ENCODE measurements around the gene SERINC2. TPM values are rescaled to one million over a fixed set of nuclear protein-coding genes. Genes with fewer than 3 reads are reported as not detected.

The SERINC2 gene
- total and polyA plus RNA-seq, 10 of the 15 experiments (the other 5 are each of a cell fraction or from before 2014, with no cell fraction given) = 0.02 to 9.4 (median 0.50) TPM

- TF ChIP-seq, protein P1, sequence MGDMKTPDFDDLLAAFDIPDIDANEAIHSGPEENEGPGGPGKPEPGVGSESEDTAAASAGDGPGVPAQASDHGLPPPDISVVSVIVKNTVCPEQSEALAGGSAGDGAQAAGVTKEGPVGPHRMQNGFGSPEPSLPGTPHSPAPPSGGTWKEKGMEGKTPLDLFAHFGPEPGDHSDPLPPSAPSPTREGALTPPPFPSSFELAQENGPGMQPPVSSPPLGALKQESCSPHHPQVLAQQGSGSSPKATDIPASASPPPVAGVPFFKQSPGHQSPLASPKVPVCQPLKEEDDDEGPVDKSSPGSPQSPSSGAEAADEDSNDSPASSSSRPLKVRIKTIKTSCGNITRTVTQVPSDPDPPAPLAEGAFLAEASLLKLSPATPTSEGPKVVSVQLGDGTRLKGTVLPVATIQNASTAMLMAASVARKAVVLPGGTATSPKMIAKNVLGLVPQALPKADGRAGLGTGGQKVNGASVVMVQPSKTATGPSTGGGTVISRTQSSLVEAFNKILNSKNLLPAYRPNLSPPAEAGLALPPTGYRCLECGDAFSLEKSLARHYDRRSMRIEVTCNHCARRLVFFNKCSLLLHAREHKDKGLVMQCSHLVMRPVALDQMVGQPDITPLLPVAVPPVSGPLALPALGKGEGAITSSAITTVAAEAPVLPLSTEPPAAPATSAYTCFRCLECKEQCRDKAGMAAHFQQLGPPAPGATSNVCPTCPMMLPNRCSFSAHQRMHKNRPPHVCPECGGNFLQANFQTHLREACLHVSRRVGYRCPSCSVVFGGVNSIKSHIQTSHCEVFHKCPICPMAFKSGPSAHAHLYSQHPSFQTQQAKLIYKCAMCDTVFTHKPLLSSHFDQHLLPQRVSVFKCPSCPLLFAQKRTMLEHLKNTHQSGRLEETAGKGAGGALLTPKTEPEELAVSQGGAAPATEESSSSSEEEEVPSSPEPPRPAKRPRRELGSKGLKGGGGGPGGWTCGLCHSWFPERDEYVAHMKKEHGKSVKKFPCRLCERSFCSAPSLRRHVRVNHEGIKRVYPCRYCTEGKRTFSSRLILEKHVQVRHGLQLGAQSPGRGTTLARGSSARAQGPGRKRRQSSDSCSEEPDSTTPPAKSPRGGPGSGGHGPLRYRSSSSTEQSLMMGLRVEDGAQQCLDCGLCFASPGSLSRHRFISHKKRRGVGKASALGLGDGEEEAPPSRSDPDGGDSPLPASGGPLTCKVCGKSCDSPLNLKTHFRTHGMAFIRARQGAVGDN (IDR thresholded peaks at IDR 0.05) = no peak
- TF ChIP-seq, protein P2, sequence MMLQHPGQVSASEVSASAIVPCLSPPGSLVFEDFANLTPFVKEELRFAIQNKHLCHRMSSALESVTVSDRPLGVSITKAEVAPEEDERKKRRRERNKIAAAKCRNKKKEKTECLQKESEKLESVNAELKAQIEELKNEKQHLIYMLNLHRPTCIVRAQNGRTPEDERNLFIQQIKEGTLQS (IDR thresholded peaks at IDR 0.05; ENCODE audit: borderline replicate concordance, extremely low read depth, low read depth, low read length) = no peak
Measured at GRCh38 chr1:31380181-31380580, 32.8 kb upstream of the SERINC2 start (continued).

DNA sequence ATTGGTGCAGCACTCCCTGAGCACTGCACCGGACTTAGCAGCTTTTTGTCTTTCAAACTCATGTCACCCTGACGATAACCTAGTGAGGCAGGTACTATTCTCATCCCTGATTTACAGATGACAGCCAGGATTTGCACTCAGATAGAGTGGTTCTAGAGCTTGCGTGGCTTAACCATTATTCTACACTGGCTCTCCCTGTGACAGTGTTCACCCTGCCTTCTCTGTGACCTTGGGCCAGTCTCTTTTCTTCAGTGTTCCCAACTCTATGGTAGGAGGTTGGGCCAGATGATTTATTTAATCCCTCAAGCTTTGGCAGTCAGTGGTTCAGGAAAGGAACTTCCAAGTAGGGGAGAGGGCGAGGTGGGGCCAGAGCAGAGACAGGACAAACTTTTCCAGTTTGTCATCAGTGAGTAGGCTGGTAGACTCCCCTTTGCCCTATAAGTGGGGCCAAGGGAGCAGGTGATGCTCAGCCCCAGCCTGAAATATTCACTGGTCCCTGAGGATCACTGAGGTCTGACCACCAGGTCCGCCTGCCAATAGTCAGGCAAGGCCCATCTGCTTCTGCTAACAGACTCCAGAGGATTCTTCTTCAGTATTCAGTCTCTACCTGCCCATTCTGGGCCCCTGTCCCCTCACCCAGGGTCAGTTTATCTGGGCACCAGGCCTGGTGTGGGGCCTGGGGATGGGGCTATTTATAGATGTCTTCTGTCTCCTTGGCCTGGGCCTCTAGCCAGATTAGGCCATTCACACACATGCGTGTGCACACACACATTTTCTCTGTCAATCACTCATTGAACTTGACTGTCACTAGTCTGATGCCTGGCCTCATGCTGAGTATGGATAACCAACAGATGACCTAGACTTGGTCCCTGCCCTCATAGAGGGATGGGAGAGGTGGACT lies 31.4 kb upstream of the SERINC2 start:
- RAD21 ChIA-PET (ENCODE audit: unreplicated experiment) = no interaction called here
- H3K4me1 ChIP-seq (ENCODE audit: control insufficient read depth, insufficient read depth, low read length) = no peaks in the 10 kb centered on the region
- H3K9me3 ChIP-seq (replicated peaks; ENCODE audit: control insufficient read depth, insufficient read depth, low read length) = no peaks in the 10 kb centered on the region
- H2AFZ ChIP-seq (ENCODE audit: control insufficient read depth, low read depth, low read length) = no peak overlapping the region
- no peak overlapping the region for H3K4me2 ChIP-seq (ENCODE audit: control insufficient read depth, insufficient read depth)
- POLR2A ChIA-PET = no interaction called here
- in situ Hi-C loops (cut with MboI) (no loop called here), intact Hi-C loops (cut with micrococcal nuclease; ENCODE audit: unreplicated experiment) (no loop called here)
- no peak overlapping the region for H3K27ac ChIP-seq (ENCODE audit: control insufficient read depth, insufficient read depth)
- BruUV-seq (replicated peaks) = no TSS peak
- CTCF ChIA-PET = no interaction called here
- H3K9ac ChIP-seq (ENCODE audit: control insufficient read depth, insufficient read depth, low read length) = no peak overlapping the region
- ATAC-seq = no peak
- no peak overlapping the region for H3K4me3 ChIP-seq
- no peak for DNase-seq (ENCODE audit: low read depth, low spot score)
- H3K36me3 ChIP-seq (ENCODE audit: control insufficient read depth in 2 of 2, insufficient read depth in 2 of 2, low read length in 1 of 2) = no peaks in the 10 kb centered on the region
- FAIRE-seq = no peak
- H3K27me3 ChIP-seq (replicated peaks in 1 of 2; ENCODE audit: control insufficient read depth in 2 of 2, insufficient read depth in 2 of 2, low read length in 1 of 2) = no peaks in the 10 kb centered on the region
- SMC1A ChIA-PET (ENCODE audit: uncharacterized antibody, unreplicated experiment) = no interaction called here
- H4K20me1 ChIP-seq (ENCODE audit: control insufficient read depth, insufficient read depth) = no peaks in the 10 kb centered on the region
- no peaks in the 10 kb centered on the region for H3K79me2 ChIP-seq (ENCODE audit: control insufficient read depth, insufficient read depth, low read length)
- 54% methylated on average over 6 of the region's 6 CpGs for WGBS (ENCODE audit: insufficient coverage, insufficient replicate concordance, low lambda C conversion rate, missing lambda C conversion rate)
- no peak for TF ChIP-seq CEBPB (IDR thresholded peaks at IDR 0.05; ENCODE audit: borderline replicate concordance in 1 of 2, low read depth in 2 of 2, low read length in 2 of 2)
- TF ChIP-seq IKZF2 (IDR thresholded peaks at IDR 0.05) = no peak
- TF ChIP-seq ZBTB40 (IDR thresholded peaks at IDR 0.05; ENCODE audit: borderline replicate concordance) = no peak
- no peak for TF ChIP-seq SMC3 (IDR thresholded peaks at IDR 0.05; ENCODE audit: borderline replicate concordance, low read length)
- no peak for TF ChIP-seq SMAD1 (IDR thresholded peaks at IDR 0.05; ENCODE audit: low read depth, partially characterized antibody)
- no peak for TF ChIP-seq BCLAF1 (IDR thresholded peaks at IDR 0.05)
- TF ChIP-seq YBX1 (IDR thresholded peaks at IDR 0.05) = no peak
